Inflammatory macrophage (primary cell): Measurements from ENCODE around the gene KIF4A.
"Not testable (repeated sequence)": the region's sequence is repeated elsewhere in the genome, so short reads cannot be mapped to it uniquely, and the experiment has no call there.

Source experiments
- DNase-seq, 2 donors: peaks; one replicate each; pipeline ENCODE4 v3.0.0-alpha.2; 2020 to 2022

Gene KIF4A

GRCh38 chrX:70281951-70282350 is 8.0 kb upstream of the KIF4A start, which contains the start of gene RAB41:
Gene RAB41, plus strand, starts transcription at chrX:70282172. Its CDS starts 46 bp downstream, at chrX:70282218.
- DNase-seq: no peak

DNA sequence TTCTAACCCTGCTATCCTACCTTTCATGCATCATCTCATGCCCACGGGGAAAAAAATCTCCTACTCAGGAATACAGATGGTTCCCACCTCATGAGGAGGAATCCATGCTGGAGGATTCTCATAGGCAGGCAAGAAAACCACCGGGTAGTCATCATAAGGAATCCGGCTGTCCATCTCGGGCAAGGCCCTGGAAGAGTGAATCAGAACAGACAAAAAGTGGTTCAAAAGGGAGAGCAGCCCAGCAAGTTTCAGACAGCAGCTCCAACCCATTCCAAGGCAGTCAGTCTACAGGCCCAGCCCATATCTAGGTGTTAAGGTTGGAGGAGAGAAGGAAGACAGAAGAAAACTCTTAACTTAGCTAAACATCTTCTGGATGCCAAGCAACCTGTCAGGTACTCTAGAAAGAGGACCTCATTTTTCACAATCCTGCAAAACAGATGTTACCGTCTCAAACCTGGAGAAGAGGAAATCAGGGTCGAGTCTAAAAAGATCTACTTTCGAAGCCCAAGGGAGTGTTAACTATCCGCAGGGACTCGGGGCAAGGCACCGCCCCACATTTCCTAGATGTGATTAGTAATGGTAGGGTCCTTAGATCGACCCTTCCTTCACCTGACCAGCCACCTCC is 624 bp upstream of the KIF4A start:
- no peak for DNase-seq

GRCh38 chrX:70292788-70293187 is 2.9 kb downstream of the KIF4A start:
- DNase-seq: no peak

- DNase-seq: no peak
These were observed 3.7 kb downstream of the KIF4A start for GRCh38 chrX:70293621-70294020.

DNA sequence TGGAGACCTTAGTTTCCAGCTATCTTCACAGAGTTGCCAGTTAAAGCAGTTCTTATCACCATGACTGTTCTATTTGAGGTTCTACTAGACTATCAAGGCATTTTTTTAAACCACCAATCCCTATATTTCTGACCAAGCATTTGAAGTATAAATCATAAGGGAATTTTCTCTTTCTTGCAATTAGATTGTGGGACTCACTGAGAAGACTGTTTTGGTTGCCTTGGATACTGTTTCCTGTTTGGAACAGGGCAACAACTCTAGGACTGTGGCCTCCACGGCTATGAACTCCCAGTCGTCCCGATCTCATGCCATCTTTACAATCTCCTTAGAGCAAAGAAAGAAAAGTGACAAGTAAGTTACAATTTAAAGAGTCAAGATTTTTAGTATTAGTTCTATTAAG is 11.8 kb downstream of the KIF4A start:
- DNase-seq: no peak

DNA sequence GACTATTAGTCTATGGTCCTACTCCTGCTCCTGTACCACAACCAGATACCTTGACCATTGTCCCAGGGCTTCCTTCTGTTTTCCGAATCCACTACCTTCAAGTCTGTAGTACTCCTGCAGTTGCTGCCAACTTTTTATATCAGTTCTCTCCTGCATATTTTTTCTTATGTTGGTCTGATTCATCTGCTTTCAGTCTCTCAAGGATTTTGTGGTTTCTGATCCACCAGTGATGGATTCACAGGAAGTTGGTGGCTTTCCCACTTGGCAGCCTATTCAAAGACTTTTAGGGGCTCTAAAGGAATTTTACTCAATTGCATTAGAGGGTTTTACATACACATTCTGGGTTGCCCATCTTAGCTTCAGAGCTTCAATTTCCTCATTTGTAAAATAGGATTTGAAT is 23.6 kb downstream of the KIF4A start:
- no peak for DNase-seq

- DNase-seq: no peak
These were observed 32.9 kb downstream of the KIF4A start for GRCh38 chrX:70322784-70323183.

GRCh38 chrX:70323628-70324027 is 33.7 kb downstream of the KIF4A start:
- not testable (repeated sequence) for DNase-seq

DNA sequence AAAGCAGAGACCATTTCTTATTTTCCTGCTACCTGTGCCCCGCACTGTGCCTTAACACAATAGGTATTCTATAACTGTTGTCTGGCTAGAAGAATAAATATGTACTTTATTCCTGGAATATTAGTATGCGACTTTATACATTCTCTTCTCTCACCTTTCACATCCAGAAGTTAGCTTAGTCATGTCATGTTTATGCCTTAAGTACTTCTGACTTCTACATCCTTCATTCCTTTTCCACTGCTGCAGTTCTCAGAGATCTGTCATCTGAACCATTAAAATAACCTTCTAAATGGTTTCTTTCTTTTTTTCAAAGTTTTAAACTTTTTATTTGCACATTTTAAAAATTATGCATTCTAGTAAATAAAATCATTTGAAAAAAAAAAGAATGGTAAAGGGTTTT is 34.4 kb downstream of the KIF4A start:
- DNase-seq: no peak

GRCh38 chrX:70331161-70331560 is 41.3 kb downstream of the KIF4A start:
- DNase-seq: no peak

DNA sequence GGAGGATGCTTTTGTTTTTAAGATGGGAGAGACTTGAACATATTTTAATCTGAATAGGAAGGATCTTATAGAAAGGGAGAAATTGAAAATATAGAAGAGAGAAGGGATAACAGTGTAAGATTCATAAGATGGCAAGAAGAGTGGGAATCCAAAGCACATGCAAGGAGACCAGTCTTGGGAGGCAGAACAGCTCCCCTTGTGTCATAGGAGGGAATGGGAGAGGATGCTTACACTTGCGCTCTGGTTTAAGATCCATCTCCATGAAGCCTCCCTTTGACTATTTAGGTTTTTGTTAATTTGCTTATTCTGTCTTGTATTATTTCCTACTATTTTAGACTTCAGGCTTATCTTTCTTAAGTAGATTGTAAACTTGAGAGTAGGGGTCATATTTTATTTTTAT is 42.7 kb downstream of the KIF4A start:
- DNase-seq: no peak

- no peak for DNase-seq
These were observed 46.9 kb downstream of the KIF4A start for GRCh38 chrX:70336767-70337166.

GRCh38 chrX:70338290-70338689 is 48.4 kb downstream of the KIF4A start:
- DNase-seq: peak; percentile 18 to 60

GRCh38 chrX:70343435-70343834 is 53.5 kb downstream of the KIF4A start:
- no peak for DNase-seq

DNA sequence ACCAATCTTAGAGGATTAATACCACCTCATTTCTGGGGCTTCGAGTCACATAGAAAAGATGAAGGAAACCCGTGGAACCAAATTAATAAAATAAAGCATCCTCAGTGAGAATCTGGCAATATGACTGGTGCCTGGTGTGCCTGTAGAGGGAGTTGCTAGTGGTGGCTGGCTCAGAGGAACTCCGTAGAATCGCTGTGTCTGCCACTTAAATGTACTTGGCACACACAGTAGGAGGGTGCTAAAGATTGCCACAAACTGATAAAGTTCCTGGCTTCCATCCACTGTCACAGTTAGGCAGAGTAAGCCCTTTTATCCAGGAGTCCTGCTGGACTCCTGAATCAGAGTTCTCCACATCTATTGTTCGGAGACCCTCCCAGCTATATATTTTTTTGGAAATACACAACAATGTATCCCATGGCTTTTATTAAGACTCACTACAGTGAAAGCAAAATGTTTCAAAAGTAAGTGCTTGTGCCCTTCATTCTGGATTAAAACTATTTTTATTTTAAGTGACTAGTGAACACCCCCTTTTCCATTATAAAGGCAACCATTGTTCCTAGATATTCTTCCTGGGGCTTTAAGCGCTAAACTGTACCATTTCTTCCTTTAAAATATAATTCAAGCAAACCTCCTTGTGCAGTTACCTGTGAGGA is 56.6 kb downstream of the KIF4A start:
- DNase-seq: no peak

DNA sequence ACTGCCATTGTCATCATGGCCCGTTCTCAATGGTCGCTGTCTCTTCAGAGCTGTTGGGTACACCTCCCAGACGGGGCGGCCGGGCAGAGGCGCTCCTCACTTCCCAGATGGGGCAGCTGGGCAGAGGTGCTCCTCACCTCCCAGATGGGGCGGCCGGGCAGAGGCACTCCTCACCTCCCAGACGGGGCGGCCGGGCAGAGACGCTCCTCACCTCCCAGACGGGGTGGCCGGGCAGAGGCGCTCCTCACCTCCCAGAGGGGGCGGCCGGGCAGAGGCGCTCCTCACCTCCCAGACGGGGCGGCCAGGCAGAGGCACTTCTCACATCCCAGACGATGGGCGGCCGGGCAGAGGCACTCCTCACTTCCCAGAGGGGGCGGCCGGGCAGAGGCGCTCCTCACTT is 58.9 kb downstream of the KIF4A start:
- not testable (repeated sequence) for DNase-seq

- not testable (repeated sequence) for DNase-seq
These were observed 59.6 kb downstream of the KIF4A start for GRCh38 chrX:70349367-70350125.

DNA sequence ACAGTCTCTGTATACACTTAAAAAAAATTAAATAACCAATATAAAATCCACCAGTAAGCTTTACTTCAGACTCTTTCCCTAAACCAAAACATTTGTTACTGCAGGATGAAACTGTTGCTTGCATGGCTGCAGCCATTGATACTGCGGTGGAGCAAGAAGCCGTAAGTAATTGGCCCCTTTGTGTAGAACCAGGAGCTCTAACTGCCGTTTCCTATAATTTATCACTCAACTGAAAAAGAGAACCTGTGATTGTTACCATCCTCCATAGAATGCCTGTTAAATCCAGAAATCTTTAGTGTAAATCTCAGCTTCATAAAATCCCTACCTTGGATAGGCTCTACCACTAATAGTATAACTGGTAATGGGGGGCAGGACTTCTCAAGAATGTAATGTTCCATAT is 62.6 kb downstream of the KIF4A start:
- DNase-seq: no peak

DNA sequence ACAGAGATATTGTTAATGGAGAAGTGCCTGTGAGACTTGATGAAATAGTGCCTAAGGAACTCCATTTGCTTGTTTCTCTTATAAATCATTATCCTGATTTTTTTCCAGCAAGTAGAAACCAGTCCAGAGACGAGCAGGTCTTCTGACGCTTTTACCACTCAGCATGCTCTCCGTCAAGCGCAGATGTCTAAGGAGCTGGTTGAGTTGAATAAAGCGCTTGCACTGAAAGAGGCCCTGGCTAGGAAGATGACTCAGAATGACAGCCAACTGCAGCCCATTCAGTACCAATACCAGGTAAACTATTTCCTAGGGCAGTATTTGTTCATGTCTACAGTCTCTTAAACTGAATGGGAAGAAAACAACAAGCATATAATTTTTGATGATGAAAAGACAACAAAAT is 63.6 kb downstream of the KIF4A start:
- DNase-seq: no peak

DNA sequence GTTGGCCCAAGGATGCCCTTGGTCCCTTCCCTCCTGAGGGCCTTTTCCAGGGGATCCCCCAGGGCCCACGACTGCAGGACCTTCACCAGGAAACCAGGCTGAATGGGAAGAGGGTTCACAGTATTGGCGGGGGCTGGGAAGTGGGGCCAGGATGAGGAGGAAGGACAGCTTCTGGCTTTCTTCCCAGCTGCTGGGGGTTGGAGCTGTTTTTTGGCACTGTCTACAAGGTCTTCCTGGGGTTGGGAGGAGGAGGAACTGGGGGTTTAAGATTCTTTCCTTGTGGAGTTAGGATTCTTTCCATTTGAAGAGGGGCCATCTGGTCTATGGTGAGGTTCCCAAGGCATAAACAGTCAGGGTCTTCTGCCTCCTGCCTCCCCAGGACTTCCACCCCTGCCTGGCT is 64.8 kb downstream of the KIF4A start:
- DNase-seq: no peak

DNA sequence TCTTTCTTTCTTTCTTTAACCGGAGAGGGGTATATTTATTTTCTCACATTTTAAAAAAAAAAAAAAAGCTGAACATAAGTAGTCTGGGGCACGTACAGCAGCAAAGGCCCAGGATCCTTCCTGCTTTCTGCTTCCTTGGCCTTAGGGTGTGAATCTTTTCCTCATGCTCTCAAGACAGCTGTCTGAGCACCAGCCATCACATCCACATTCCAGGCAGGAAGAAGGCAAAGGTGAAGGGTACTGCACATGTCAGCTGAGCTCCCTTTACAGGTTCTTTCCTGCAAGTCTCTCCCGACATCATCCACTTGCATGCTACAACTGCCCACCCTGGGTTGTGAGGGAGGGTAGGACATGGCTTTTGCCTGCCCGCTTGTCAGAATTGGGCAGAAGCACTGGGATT is 69.6 kb downstream of the KIF4A start:
- DNase-seq: no peak

DNA sequence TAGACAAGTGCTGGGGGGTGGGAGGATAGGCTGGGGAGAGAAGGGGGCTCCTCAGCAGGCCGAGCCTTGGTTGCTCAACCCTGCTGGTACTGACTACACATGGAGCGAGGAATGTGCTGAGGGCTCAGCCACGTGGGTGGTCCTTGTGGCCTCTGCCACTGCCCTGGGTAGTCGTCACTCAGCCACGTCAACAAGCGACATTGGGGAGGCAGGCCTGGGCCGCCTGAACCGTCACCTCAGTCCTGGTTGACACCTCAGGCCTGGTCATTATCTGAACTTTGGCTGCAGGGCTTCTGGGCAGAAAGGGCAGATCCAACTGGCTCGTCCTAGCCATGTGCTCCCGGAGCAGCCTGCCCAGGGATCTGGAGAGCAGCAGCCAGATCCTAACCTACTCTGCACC is 70.5 kb downstream of the KIF4A start:
- DNase-seq: no peak

DNA sequence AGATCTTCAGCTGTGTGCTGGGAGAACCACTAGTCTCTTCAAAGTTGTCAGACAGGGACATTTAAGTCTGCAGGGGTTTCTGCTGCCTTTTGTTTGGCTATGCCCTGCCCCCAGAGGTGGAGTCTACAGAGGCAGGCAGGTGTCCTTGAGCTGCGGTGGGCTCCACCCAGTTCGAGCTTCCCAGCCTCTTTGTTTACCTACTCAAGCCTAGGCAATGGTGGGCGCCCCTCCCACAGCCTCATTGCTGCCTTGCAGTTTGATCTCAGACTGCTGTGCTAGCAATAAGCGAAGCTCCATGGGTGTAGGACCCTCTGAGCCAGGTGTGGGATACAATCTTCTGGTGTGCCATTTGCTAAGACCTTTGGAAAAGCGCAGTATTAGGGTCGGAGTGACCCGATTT is 78.8 kb downstream of the KIF4A start:
- DNase-seq: not testable (repeated sequence)

GRCh38 chrX:70386235-70386634 is 96.3 kb downstream of the KIF4A start:
- DNase-seq: no peak
